ENCODE data around the gene MKNK2. TPM values are rescaled to one million over a fixed set of nuclear protein-coding genes. Genes with fewer than 3 reads are reported as not detected.

The MKNK2 gene
- total and polyA plus RNA-seq, 10 of the 15 experiments (the other 5 are each of a cell fraction or from before 2014, with no cell fraction given): 9.6 to 365 (median 69.9) TPM

GRCh38 chr19:2036424-2036823, 14.6 kb downstream of the MKNK2 start:
- intact Hi-C loops (cut with micrococcal nuclease; ENCODE audit: unreplicated experiment) (no loop called here), in situ Hi-C loops (cut with MboI) (no loop called here)
- Histone ChIP-seq H2AFZ (ENCODE audit: control insufficient read depth, low read depth, low read length) (no peak overlapping the region), H3K79me2 (ENCODE audit: control insufficient read depth, insufficient read depth, low read length) (peaks cover 7% of the 10 kb centered on the region), H3K9ac (ENCODE audit: control insufficient read depth, insufficient read depth, low read length) (no peak overlapping the region), H4K20me1 (ENCODE audit: control insufficient read depth, insufficient read depth) (no peaks in the 10 kb centered on the region), H3K36me3 (ENCODE audit: control insufficient read depth in 2 of 2, insufficient read depth in 2 of 2, low read length in 1 of 2) (peaks cover 12 to 24% of the 10 kb centered on the region in 2 experiments), H3K27ac (ENCODE audit: control insufficient read depth, insufficient read depth) (no peak overlapping the region), H3K4me1 (ENCODE audit: control insufficient read depth, insufficient read depth, low read length) (peaks cover 14% of the 10 kb centered on the region), H3K4me2 (ENCODE audit: control insufficient read depth, insufficient read depth) (no peak overlapping the region), H3K4me3 (no peak overlapping the region), H3K27me3 (replicated peaks in 1 of 2; ENCODE audit: control insufficient read depth in 2 of 2, insufficient read depth in 2 of 2, low read length in 1 of 2) (no peaks in the 10 kb centered on the region), H3K9me3 (replicated peaks; ENCODE audit: control insufficient read depth, insufficient read depth, low read length) (peaks cover 5% of the 10 kb centered on the region; the same call in 2 of the 3 replicates)
- no peak for FAIRE-seq
- no peak for DNase-seq (ENCODE audit: low read depth, low spot score)
- ChIA-PET CTCF (interaction anchor here (1.7 kb wide), 1 partner anchor 33 kb away, joined by 7 read pairs; no protein-coding TSS in a partner anchor), POLR2A (interaction anchor here (0.6 to 1.1 kb wide), 3 partner anchors 8 to 77 kb away, joined by 3 to 4 read pairs (median 3); no protein-coding TSS in a partner anchor), SMC1A (ENCODE audit: uncharacterized antibody, unreplicated experiment) (no interaction called here), RAD21 (ENCODE audit: unreplicated experiment) (no interaction called here)
- TF ChIP-seq IKZF2 (IDR thresholded peaks at IDR 0.05): no peak
- TF ChIP-seq NKRF (conservative IDR thresholded peaks at IDR 0.05): no peak
- TF ChIP-seq NR2C2 (IDR thresholded peaks at IDR 0.05; ENCODE audit: borderline replicate concordance, control insufficient read depth, insufficient read length, low read depth): no peak
- TF ChIP-seq, protein P1, sequence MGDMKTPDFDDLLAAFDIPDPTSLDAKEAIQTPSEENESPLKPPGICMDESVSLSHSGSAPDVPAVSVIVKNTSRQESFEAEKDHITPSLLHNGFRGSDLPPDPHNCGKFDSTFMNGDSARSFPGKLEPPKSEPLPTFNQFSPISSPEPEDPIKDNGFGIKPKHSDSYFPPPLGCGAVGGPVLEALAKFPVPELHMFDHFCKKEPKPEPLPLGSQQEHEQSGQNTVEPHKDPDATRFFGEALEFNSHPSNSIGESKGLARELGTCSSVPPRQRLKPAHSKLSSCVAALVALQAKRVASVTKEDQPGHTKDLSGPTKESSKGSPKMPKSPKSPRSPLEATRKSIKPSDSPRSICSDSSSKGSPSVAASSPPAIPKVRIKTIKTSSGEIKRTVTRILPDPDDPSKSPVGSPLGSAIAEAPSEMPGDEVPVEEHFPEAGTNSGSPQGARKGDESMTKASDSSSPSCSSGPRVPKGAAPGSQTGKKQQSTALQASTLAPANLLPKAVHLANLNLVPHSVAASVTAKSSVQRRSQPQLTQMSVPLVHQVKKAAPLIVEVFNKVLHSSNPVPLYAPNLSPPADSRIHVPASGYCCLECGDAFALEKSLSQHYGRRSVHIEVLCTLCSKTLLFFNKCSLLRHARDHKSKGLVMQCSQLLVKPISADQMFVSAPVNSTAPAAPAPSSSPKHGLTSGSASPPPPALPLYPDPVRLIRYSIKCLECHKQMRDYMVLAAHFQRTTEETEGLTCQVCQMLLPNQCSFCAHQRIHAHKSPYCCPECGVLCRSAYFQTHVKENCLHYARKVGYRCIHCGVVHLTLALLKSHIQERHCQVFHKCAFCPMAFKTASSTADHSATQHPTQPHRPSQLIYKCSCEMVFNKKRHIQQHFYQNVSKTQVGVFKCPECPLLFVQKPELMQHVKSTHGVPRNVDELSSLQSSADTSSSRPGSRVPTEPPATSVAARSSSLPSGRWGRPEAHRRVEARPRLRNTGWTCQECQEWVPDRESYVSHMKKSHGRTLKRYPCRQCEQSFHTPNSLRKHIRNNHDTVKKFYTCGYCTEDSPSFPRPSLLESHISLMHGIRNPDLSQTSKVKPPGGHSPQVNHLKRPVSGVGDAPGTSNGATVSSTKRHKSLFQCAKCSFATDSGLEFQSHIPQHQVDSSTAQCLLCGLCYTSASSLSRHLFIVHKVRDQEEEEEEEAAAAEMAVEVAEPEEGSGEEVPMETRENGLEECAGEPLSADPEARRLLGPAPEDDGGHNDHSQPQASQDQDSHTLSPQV (IDR thresholded peaks at IDR 0.05): no peak
- TF ChIP-seq ZNF24 (IDR thresholded peaks at IDR 0.05): no peak
- no peak for TF ChIP-seq ZZZ3 (IDR thresholded peaks at IDR 0.05; ENCODE audit: control insufficient read depth, insufficient read length, low read depth)
- no peak for ATAC-seq
- no TSS peak for BruUV-seq (replicated peaks)
- 85% methylated on average over 6 of the region's 8 CpGs for WGBS (ENCODE audit: insufficient coverage, insufficient replicate concordance, low lambda C conversion rate, missing lambda C conversion rate)
